PC-3 (cell line): ENCODE results near the gene CCNT1. TPM values are rescaled to one million over a fixed set of nuclear protein-coding genes. Genes with fewer than 3 reads are reported as not detected.

Experiments
- ATAC-seq: fragments of 200-7000 bp; cut with Tn5 transposase; 2 replicates; pipeline ENCODE4 v1.9.1; 2020; ENCODE audit warnings: mild to moderate bottlenecking, moderate library complexity
- BruUV-seq: library from RNA; stranded (reverse); fragments of 400-500 nt; replicated peaks from 2 replicates; lab custom pipeline; 2021; lab: Mats Ljungman, UMichigan
- CTCF ChIA-PET: fragments of 300-600 bp; sonication (Branson Sonifier 250); formaldehyde crosslinking; loops from one replicate; lab custom pipeline; 2022; ENCODE audit warnings: antibody characterized with exemption; lab: Charles Lee
- POLR2A ChIA-PET: fragments of 300-600 bp; sonication (Branson Sonifier 250); formaldehyde crosslinking; loops from one replicate; lab custom pipeline; 2022; ENCODE audit warnings: antibody characterized with exemption; ENCODE audit not compliant: unreplicated experiment; lab: Charles Lee
- DNase-seq: peaks from one replicate; pipeline ENCODE4 v3.0.0-alpha.2; 2015
- H2AFZ ChIP-seq: fragments of 300-600 bp; sonication (generic); 2 replicates; pipeline ENCODE4 v1.6.0; 2016; ENCODE audit warnings: antibody characterized with exemption, low read length
- H3F3A ChIP-seq: fragments of 300-600 bp; sonication (generic); one replicate; pipeline ENCODE4 v1.6.0; 2017; ENCODE audit warnings: antibody characterized with exemption, low read length, control low read depth, mild to moderate bottlenecking; ENCODE audit not compliant: unreplicated experiment
- H3K27ac ChIP-seq: fragments of 300-600 bp; sonication (generic); 2 replicates; pipeline ENCODE4 v1.5.1; 2016; ENCODE audit warnings: mild to moderate bottlenecking, low read length
- H3K27me3 ChIP-seq: fragments of 300-600 bp; sonication (generic); 2 replicates; pipeline ENCODE4 v1.6.1; 2016; ENCODE audit warnings: low read length, mixed read lengths
- H3K36me3 ChIP-seq: fragments of 300-600 bp; sonication (generic); 2 replicates; pipeline ENCODE4 v1.6.1; 2016; ENCODE audit warnings: low read depth, mixed run types, low read length, mixed read lengths
- H3K4me1 ChIP-seq: fragments of 300-600 bp; sonication (generic); 2 replicates; pipeline ENCODE4 v1.5.1; 2016; ENCODE audit warnings: low read length; ENCODE audit not compliant: insufficient read depth
- H3K4me2 ChIP-seq: fragments of 300-600 bp; sonication (generic); 2 replicates; pipeline ENCODE4 v1.6.0; 2016; ENCODE audit warnings: low read length
- H3K4me3 ChIP-seq: fragments of 300-600 bp; sonication (generic); 2 replicates; pipeline ENCODE4 v1.5.1; 2016; ENCODE audit warnings: mild to moderate bottlenecking, low read length, mixed read lengths
- H3K79me2 ChIP-seq: fragments of 300-600 bp; sonication (generic); 2 replicates; pipeline ENCODE4 v1.6.1; 2017; ENCODE audit warnings: low read length, mixed read lengths
- H3K9ac ChIP-seq: fragments of 300-600 bp; sonication (generic); 2 replicates; pipeline ENCODE4 v1.6.0; 2016; ENCODE audit warnings: mild to moderate bottlenecking, low read length
- H3K9me2 ChIP-seq: fragments of 300-600 bp; sonication (generic); replicated peaks from 2 replicates; pipeline ENCODE4 v1.6.1; 2016; ENCODE audit warnings: mixed run types, low read length, mixed read lengths
- H3K9me3 ChIP-seq: fragments of 300-600 bp; sonication (generic); 2 replicates; pipeline ENCODE4 v1.6.1; 2016; ENCODE audit warnings: low read length, mixed read lengths
- H4K20me1 ChIP-seq: fragments of 300-600 bp; sonication (generic); 2 replicates; pipeline ENCODE4 v1.6.1; 2016; ENCODE audit warnings: low read length, mixed read lengths
- CTCF ChIP-seq: fragments of 300-600 bp; sonication (generic); conservative IDR thresholded peaks from 2 replicates; pipeline ENCODE4 v1.5.1; 2017; ENCODE audit warnings: antibody characterized with exemption, low read depth, mild to moderate bottlenecking, low read length
- EZH2 ChIP-seq: fragments of 300-600 bp; sonication (generic); IDR thresholded peaks from one replicate; pipeline ENCODE4 v1.6.1; 2017; ENCODE audit warnings: antibody characterized with exemption, mild to moderate bottlenecking, low read length; ENCODE audit not compliant: unreplicated experiment
- EZH2phosphoT487 ChIP-seq: fragments of 300-600 bp; sonication (generic); IDR thresholded peaks from 2 replicates; pipeline ENCODE4 v1.6.1; 2018; ENCODE audit warnings: mild to moderate bottlenecking, antibody characterized with exemption, low read length, borderline replicate concordance
- intact Hi-C: fragments of 100-400 bp; cut with micrococcal nuclease; formaldehyde crosslinking; loops from 2 replicates; pipeline ENCODE4 v1.9.0; 2023
- total RNA-seq: library from RNA; depleted of rRNA; stranded (reverse); fragments of >200 nt; gene quantifications from 2 replicates; pipeline ENCODE4 v1.2.3, GENCODE V29; 2014

The CCNT1 gene
- total RNA-seq, 1 experiment from 2014 or later = 20.7 TPM

- ChIA-PET POLR2A (no interaction called here), CTCF (interaction anchor here (0.7 kb wide), 1 partner anchor 156 kb away, joined by 8 read pairs; no protein-coding TSS in a partner anchor)
- H3K4me1 ChIP-seq = no peaks in the 10 kb centered on the region
- BruUV-seq = no TSS peak
- H3K79me2 ChIP-seq = peaks cover 17% of the 10 kb centered on the region
- no peaks in the 10 kb centered on the region for H3F3A ChIP-seq
- peaks cover 64% of the 10 kb centered on the region for H3K36me3 ChIP-seq
- ATAC-seq (no peak), DNase-seq (no peak)
- intact Hi-C loops = no loop called here
- no peaks in the 10 kb centered on the region for H3K9me2 ChIP-seq
- H3K27me3 ChIP-seq = no peaks in the 10 kb centered on the region
- 0 out of 2 replicates have a peak, but pooled peaks cover 4% of the 10 kb centered on the region for H4K20me1 ChIP-seq
- H3K4me2 ChIP-seq = no peak overlapping the region
- no peak overlapping the region for H2AFZ ChIP-seq
- no peak overlapping the region for H3K4me3 ChIP-seq
- no peak overlapping the region for H3K9ac ChIP-seq
- TF ChIP-seq EZH2phosphoT487 (no peak), EZH2 (no peak), CTCF (no peak)
- no peak overlapping the region for H3K27ac ChIP-seq
- no peaks in the 10 kb centered on the region for H3K9me3 ChIP-seq
These were observed 19.9 kb downstream of the CCNT1 start for GRCh38 chr12:48696626-48697025.

DNA sequence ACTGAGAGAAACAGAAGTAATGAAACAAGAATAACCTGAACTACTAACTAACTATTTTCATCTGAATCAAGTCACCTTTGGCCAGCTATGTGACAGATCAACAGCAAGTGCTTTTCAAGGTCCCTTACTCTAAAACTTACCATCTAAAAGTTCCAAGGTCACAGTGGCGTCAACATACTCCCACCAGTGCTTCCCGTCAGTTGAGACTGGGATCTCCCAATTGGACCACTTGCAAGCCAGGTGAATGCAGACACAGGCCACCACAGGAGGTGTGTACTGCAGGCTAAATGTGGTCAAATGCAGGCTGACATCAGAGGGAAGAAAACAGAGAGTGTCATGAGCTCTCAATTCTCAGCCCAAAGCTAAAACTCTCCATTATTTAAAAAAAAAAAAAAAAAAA is 20.6 kb downstream of the CCNT1 start:
- ChIA-PET CTCF (no interaction called here), POLR2A (no interaction called here)
- no peak overlapping the region for H3K4me2 ChIP-seq

More for the DNA sequence above, 20.6 kb downstream of the CCNT1 start:
- Histone ChIP-seq H4K20me1 (peaks cover 4% of the 10 kb centered on the region; the same call in 1 of the 2 replicates), H3K79me2 (peaks cover 23% of the 10 kb centered on the region), H3K4me3 (no peak overlapping the region), H3K27ac (no peak overlapping the region), H3K9me3 (no peaks in the 10 kb centered on the region), H3K27me3 (no peaks in the 10 kb centered on the region), H3K36me3 (peaks cover 72% of the 10 kb centered on the region), H3K9ac (no peak overlapping the region), H3K4me1 (no peaks in the 10 kb centered on the region), H2AFZ (no peak overlapping the region), H3F3A (no peaks in the 10 kb centered on the region), H3K9me2 (no peaks in the 10 kb centered on the region)
- DNase-seq (no peak), ATAC-seq (no peak)
- no TSS peak for BruUV-seq
- TF ChIP-seq EZH2 (no peak), EZH2phosphoT487 (no peak), CTCF (no peak)
- intact Hi-C loops = no loop called here
